Measurements from ENCODE around the gene GFPT2. TPM values are rescaled to one million over a fixed set of nuclear protein-coding genes. Genes with fewer than 3 reads are reported as not detected.
A peak's percentile ranks its signal among the peaks of the same experiment; 100 is the strongest.

GFPT2 gene
- total and polyA plus RNA-seq, 10 of the 15 experiments (the other 5 are each of a cell fraction or from before 2014, with no cell fraction given), result 0.05 to 0.33 (median 0.11) TPM; not detected in 4

GRCh38 chr5:180291943-180292831 lies 60.9 kb downstream of the GFPT2 start, which contains the start of gene MAPK9 (continued):
- no peak for TF ChIP-seq E4F1 (IDR thresholded peaks at IDR 0.05; ENCODE audit: borderline replicate concordance, partially characterized antibody)
- no peak for TF ChIP-seq BCLAF1 (IDR thresholded peaks at IDR 0.05)
- no peak for TF ChIP-seq CBFB (IDR thresholded peaks at IDR 0.05; ENCODE audit: low read depth)
- TF ChIP-seq POLR2A (IDR thresholded peaks at IDR 0.05; ENCODE audit: low read depth, low read length), result peak; percentile 80
- TF ChIP-seq EZH2 (IDR thresholded peaks at IDR 0.05; ENCODE audit: borderline replicate concordance, control insufficient read depth, low read depth, low read length), result no peak
- no peak for TF ChIP-seq POU2F2 (IDR thresholded peaks at IDR 0.05; ENCODE audit: borderline replicate concordance, low read depth, low read length)
- TF ChIP-seq BCL11A (IDR thresholded peaks at IDR 0.05; ENCODE audit: low read depth, low read length), result no peak
- no peak for TF ChIP-seq PAX8 (IDR thresholded peaks at IDR 0.05)
- TF ChIP-seq RAD51 (IDR thresholded peaks at IDR 0.05), result 0 out of 2 replicates have a peak, but pooled peaks have one; percentile 11
- no peak for TF ChIP-seq ZNF24 (IDR thresholded peaks at IDR 0.05)
- no peak for TF ChIP-seq HDAC6 (IDR thresholded peaks at IDR 0.05; ENCODE audit: unreplicated experiment)
- TF ChIP-seq IRF5 (IDR thresholded peaks at IDR 0.05; ENCODE audit: borderline replicate concordance), result no peak
- TF ChIP-seq ATF7 (IDR thresholded peaks at IDR 0.05; ENCODE audit: low read depth), result no peak
- no peak for TF ChIP-seq MTA2 (IDR thresholded peaks at IDR 0.05; ENCODE audit: low read depth)
- TF ChIP-seq YY1 (IDR thresholded peaks at IDR 0.05; ENCODE audit: low read depth, low read length), result peak; percentile 68; the same call in 1 of the 2 replicates
- TF ChIP-seq CHD1 (IDR thresholded peaks at IDR 0.05; ENCODE audit: low read depth, low read length), result no peak
- TF ChIP-seq ZBTB4 (CRISPR knock-in tag; IDR thresholded peaks at IDR 0.05), result no peak
- no peak for TF ChIP-seq BMI1 (IDR thresholded peaks at IDR 0.05; ENCODE audit: borderline replicate concordance)

Measured in GM12878 (cell line).